Loucy (cell line): Measurements from ENCODE around the gene ANGPTL8.

Experiments used
- H2AFZ ChIP-seq: fragments of 200-600 bp; sonication (generic); 2 replicates; pipeline ENCODE4 v1.6.0; 2016; ENCODE audit warnings: antibody characterized with exemption, mild to moderate bottlenecking, low read length, moderate library complexity
- H3F3A ChIP-seq: fragments of 200-600 bp; 2 replicates; pipeline ENCODE4 v1.6.0; 2016; ENCODE audit warnings: antibody characterized with exemption, low read depth, mild to moderate bottlenecking
- H3K27me3 ChIP-seq: fragments of 200-600 bp; sonication (generic); 2 replicates; pipeline ENCODE4 v1.6.1; 2014; ENCODE audit warnings: low read length, mild to moderate bottlenecking; ENCODE audit not compliant: insufficient read depth, poor library complexity, severe bottlenecking
- H3K36me3 ChIP-seq: fragments of 200-600 bp; sonication (generic); 2 replicates; pipeline ENCODE4 v1.6.1; 2016; ENCODE audit warnings: low read length; ENCODE audit not compliant: insufficient read depth
- H3K4me1 ChIP-seq: fragments of 200-600 bp; sonication (generic); 2 replicates; pipeline ENCODE4 v1.5.1; 2014; ENCODE audit warnings: low read length, mild to moderate bottlenecking; ENCODE audit not compliant: insufficient read depth, poor library complexity, severe bottlenecking
- H3K4me2 ChIP-seq: fragments of 200-600 bp; sonication (generic); 2 replicates; pipeline ENCODE4 v1.6.0; 2014; ENCODE audit warnings: antibody characterized with exemption, low read length, low read depth, mild to moderate bottlenecking; ENCODE audit not compliant: poor library complexity, severe bottlenecking
- H3K4me3 ChIP-seq: fragments of 200-600 bp; sonication (generic); 2 replicates; pipeline ENCODE4 v1.5.1; 2014; ENCODE audit warnings: low read length, mild to moderate bottlenecking, mixed read lengths; ENCODE audit not compliant: poor library complexity, severe bottlenecking
- H3K79me2 ChIP-seq: fragments of 200-600 bp; sonication (generic); 2 replicates; pipeline ENCODE4 v1.6.1; 2014; ENCODE audit warnings: low read length; ENCODE audit not compliant: insufficient read depth
- H3K9ac ChIP-seq: fragments of 200-600 bp; sonication (generic); 2 replicates; pipeline ENCODE4 v1.6.0; 2014; ENCODE audit warnings: mild to moderate bottlenecking, low read depth, low read length, moderate library complexity; ENCODE audit not compliant: poor library complexity, severe bottlenecking
- H3K9me2 ChIP-seq: fragments of 200-600 bp; sonication (generic); replicated peaks from 2 replicates; pipeline ENCODE4 v1.6.1; 2016; ENCODE audit warnings: low read depth, low read length, mixed read lengths
- H3K9me3 ChIP-seq: fragments of 200-600 bp; sonication (generic); 2 replicates; pipeline ENCODE4 v1.6.1; 2014; ENCODE audit warnings: mild to moderate bottlenecking, antibody characterized with exemption, low read length, low read depth; ENCODE audit not compliant: insufficient read depth
- H4K20me1 ChIP-seq: fragments of 200-600 bp; sonication (generic); 2 replicates; pipeline ENCODE4 v1.6.0; 2014; ENCODE audit warnings: antibody characterized with exemption, low read length, mild to moderate bottlenecking; ENCODE audit not compliant: insufficient read depth, poor library complexity, severe bottlenecking
- CTCF ChIP-seq: fragments of 200-600 bp; sonication (generic); conservative IDR thresholded peaks from 2 replicates; pipeline ENCODE4 v1.5.1; 2014; ENCODE audit warnings: mild to moderate bottlenecking, antibody characterized with exemption, low read length
- EZH2phosphoT487 ChIP-seq: fragments of 200-600 bp; IDR thresholded peaks from 2 replicates; pipeline ENCODE4 v1.6.1; 2018; ENCODE audit warnings: antibody characterized with exemption, mild to moderate bottlenecking, moderate library complexity, borderline replicate concordance

Gene ANGPTL8

GRCh38 chr19:11236324-11237301 is 2.8 kb upstream of the ANGPTL8 start:
- Histone ChIP-seq H3K4me3 (no peak overlapping the region), H3K27me3 (no peaks in the 10 kb centered on the region), H2AFZ (no peak overlapping the region), H3F3A (no peaks in the 10 kb centered on the region), H3K9me3 (no peaks in the 10 kb centered on the region), H4K20me1 (no peaks in the 10 kb centered on the region), H3K9me2 (no peaks in the 10 kb centered on the region), H3K36me3 (no peaks in the 10 kb centered on the region), H3K4me1 (no peaks in the 10 kb centered on the region), H3K9ac (no peak overlapping the region), H3K4me2 (no peak overlapping the region), H3K79me2 (no peaks in the 10 kb centered on the region)
- TF ChIP-seq CTCF = no peak
- no peak for TF ChIP-seq EZH2phosphoT487

GRCh38 chr19:11237321-11237720 is 2.1 kb upstream of the ANGPTL8 start:
- H4K20me1 ChIP-seq = no peaks in the 10 kb centered on the region
- no peaks in the 10 kb centered on the region for H3K9me3 ChIP-seq
- no peaks in the 10 kb centered on the region for H3K9me2 ChIP-seq
- H3K9ac ChIP-seq = no peak overlapping the region
- H3K4me2 ChIP-seq = no peak overlapping the region
- H3K79me2 ChIP-seq = no peaks in the 10 kb centered on the region
- no peak overlapping the region for H3K4me3 ChIP-seq
- TF ChIP-seq EZH2phosphoT487 (no peak), CTCF (no peak)
- no peaks in the 10 kb centered on the region for H3K4me1 ChIP-seq
- no peaks in the 10 kb centered on the region for H3K27me3 ChIP-seq
- no peak overlapping the region for H2AFZ ChIP-seq
- H3F3A ChIP-seq = no peaks in the 10 kb centered on the region
- no peaks in the 10 kb centered on the region for H3K36me3 ChIP-seq

- H4K20me1 ChIP-seq = no peaks in the 10 kb centered on the region
- no peaks in the 10 kb centered on the region for H3K79me2 ChIP-seq
- no peaks in the 10 kb centered on the region for H3K27me3 ChIP-seq
- TF ChIP-seq EZH2phosphoT487 (no peak), CTCF (no peak)
- H3K36me3 ChIP-seq = no peaks in the 10 kb centered on the region
- H3K4me1 ChIP-seq = no peaks in the 10 kb centered on the region
- no peak overlapping the region for H3K4me2 ChIP-seq
- H3K4me3 ChIP-seq = no peak overlapping the region
- H3F3A ChIP-seq = no peaks in the 10 kb centered on the region
- no peak overlapping the region for H3K9ac ChIP-seq
- no peaks in the 10 kb centered on the region for H3K9me3 ChIP-seq
- no peaks in the 10 kb centered on the region for H3K9me2 ChIP-seq
- H2AFZ ChIP-seq = no peak overlapping the region
Observed at GRCh38 chr19:11238041-11238440, 1.4 kb upstream of the ANGPTL8 start.
